Liver (tissue), 6 donors: ENCODE measurements around the gene SIKE1. TPM values are rescaled to one million over a fixed set of nuclear protein-coding genes. Genes with fewer than 3 reads are reported as not detected.
A peak's percentile ranks its signal among the peaks of the same experiment; 100 is the strongest.

Source experiments
- FOXA1 ChIP-seq: IDR thresholded peaks from 2 replicates; pipeline ENCODE4 v1.6.1; 2016; ENCODE audit warnings: antibody characterized with exemption
- FOXA2 ChIP-seq: IDR thresholded peaks from 2 replicates; pipeline ENCODE4 v1.6.1; 2016; ENCODE audit warnings: antibody characterized with exemption
- HNF4G ChIP-seq: IDR thresholded peaks from 2 replicates; pipeline ENCODE4 v1.6.1; 2016; ENCODE audit warnings: antibody characterized with exemption
- JUND ChIP-seq, 2 donors: IDR thresholded peaks; 2 replicates each; pipeline ENCODE4 v1.6.1; 2016; ENCODE audit warnings: antibody characterized with exemption in 2 of 2
- RAD21 ChIP-seq, 2 donors: IDR thresholded peaks; 2 replicates each; pipeline ENCODE4 v1.6.1; 2016; ENCODE audit warnings: antibody characterized with exemption in 2 of 2, mild to moderate bottlenecking in 2 of 2
- REST ChIP-seq: IDR thresholded peaks from 2 replicates; pipeline ENCODE4 v1.6.1; 2016; ENCODE audit warnings: antibody characterized with exemption, mild to moderate bottlenecking
- TAF1 ChIP-seq: conservative IDR thresholded peaks from 2 replicates; pipeline ENCODE4 v1.6.1; 2016; ENCODE audit warnings: antibody characterized with exemption, mild to moderate bottlenecking
- YY1 ChIP-seq: IDR thresholded peaks from 2 replicates; pipeline ENCODE4 v1.6.1; 2016; ENCODE audit warnings: antibody characterized with exemption, mild to moderate bottlenecking
- polyA plus RNA-seq, 2 donors: library from polyadenylated mRNA; stranded (reverse) in 1 of 2; unstranded in 1 of 2; fragments of 200-250 nt in 1 of 2; fragments of >200 nt in 1 of 2; fragmentation: Nextera tagmentation in 1 of 2; extraction: Ambion mirVana in 1 of 2; gene quantifications; one replicate each; pipeline versions ENCODE4 v1.2.1 to v1.2.3, GENCODE V29; 2013 to 2015
- small RNA-seq: library from RNA; depleted of rRNA; stranded (forward); fragments of <200 nt; gene quantifications from one replicate; pipeline ENCODE3, GENCODE V24; 2014
- total RNA-seq, 2 donors: library from RNA; depleted of rRNA; stranded (reverse); fragments of >200 nt; gene quantifications; one replicate each; pipeline ENCODE4 v1.2.3, GENCODE V29; 2014
- donor health status: healthy.
- donor health status: healthy.
- donor health status: healthy.

The SIKE1 gene
- total and polyA plus RNA-seq, 4 donors: 12.0 to 40.4 (median 22.6) TPM

- peak; percentile 73 for TF ChIP-seq REST
- peak; percentile 54 for TF ChIP-seq FOXA1
- peak; percentile 92 for TF ChIP-seq HNF4G
- peak; percentile 31 to 43 for TF ChIP-seq RAD21 (IDR thresholded peaks at IDR 0.05)
- peak; percentile 71 for TF ChIP-seq YY1
- peak; percentile 60 for TF ChIP-seq FOXA2
- TF ChIP-seq JUND (IDR thresholded peaks at IDR 0.05): peak; percentile 47 to 62
- no peak for TF ChIP-seq TAF1
These were observed 60.0 kb downstream of the SIKE1 start (continued) for GRCh38 chr1:114720492-114720891.

Small RNA genes within 50 kb of the gene (small RNA-seq; reads per million reads assigned to genes)
- 0.09 reads per million for gene RNY1P13

Other genes with a start within 250 kb of the SIKE1 start
- 10 to 100 TPM; 15.7 to 16.8 TPM for gene BCAS2, start 199.1 kb downstream of the SIKE1 start, total RNA-seq
- gene BCAS2, start 199.1 kb downstream of the SIKE1 start, polyA plus RNA-seq: 10 to 100 TPM; 19.1 to 33.5 TPM
- 1 to 10 TPM; 1.3 to 5.6 TPM for gene DENND2C, start 110.6 kb downstream of the SIKE1 start, total RNA-seq
- gene DENND2C, start 110.6 kb downstream of the SIKE1 start, polyA plus RNA-seq: 1 to 10 TPM; 1.9 to 4.9 TPM
- gene AMPD1, start 85.1 kb downstream of the SIKE1 start, total RNA-seq: not detected
- gene AMPD1, start 85.1 kb downstream of the SIKE1 start, polyA plus RNA-seq: under 1 TPM in 1 of 2 donors, not detected in 1; 0.03 TPM
- 10 to 100 TPM; 17.7 to 36.0 TPM for gene NRAS, start 63.9 kb downstream of the SIKE1 start, total RNA-seq
- 1 to 10 TPM; 6.7 to 9.1 TPM for gene NRAS, start 63.9 kb downstream of the SIKE1 start, polyA plus RNA-seq
- 100 to 1,000 TPM; 178 to 376 TPM for gene CSDE1, start 22.7 kb downstream of the SIKE1 start, total RNA-seq
- gene CSDE1, start 22.7 kb downstream of the SIKE1 start, polyA plus RNA-seq: 10 to 100 TPM; 63.7 to 84.7 TPM
- under 1 TPM in 1 of 2 donors, not detected in 1; 0.89 TPM for gene SYCP1, start 74.2 kb upstream of the SIKE1 start, total RNA-seq
- not detected for gene SYCP1, start 74.2 kb upstream of the SIKE1 start, polyA plus RNA-seq
- not detected for gene TSHB, start 249.1 kb upstream of the SIKE1 start, total RNA-seq
- not detected for gene TSHB, start 249.1 kb upstream of the SIKE1 start, polyA plus RNA-seq